Right hindlimb (tissue), 1 donor: ENCODE results near the gene POFUT2.
A peak's percentile ranks its signal among the peaks of the same experiment; 100 is the strongest.

Experiments used
- DNase-seq: peaks from one replicate; pipeline ENCODE4 v3.0.0-alpha.2; 2018

The POFUT2 gene

GRCh38 chr21:45281411-45282282 is 6.0 kb downstream of the POFUT2 start:
- DNase-seq: peak; percentile 80

GRCh38 chr21:45280969-45281368 is 6.7 kb downstream of the POFUT2 start:
- DNase-seq: no peak

GRCh38 chr21:45280178-45280821 is 7.4 kb downstream of the POFUT2 start:
- DNase-seq: no peak

DNA sequence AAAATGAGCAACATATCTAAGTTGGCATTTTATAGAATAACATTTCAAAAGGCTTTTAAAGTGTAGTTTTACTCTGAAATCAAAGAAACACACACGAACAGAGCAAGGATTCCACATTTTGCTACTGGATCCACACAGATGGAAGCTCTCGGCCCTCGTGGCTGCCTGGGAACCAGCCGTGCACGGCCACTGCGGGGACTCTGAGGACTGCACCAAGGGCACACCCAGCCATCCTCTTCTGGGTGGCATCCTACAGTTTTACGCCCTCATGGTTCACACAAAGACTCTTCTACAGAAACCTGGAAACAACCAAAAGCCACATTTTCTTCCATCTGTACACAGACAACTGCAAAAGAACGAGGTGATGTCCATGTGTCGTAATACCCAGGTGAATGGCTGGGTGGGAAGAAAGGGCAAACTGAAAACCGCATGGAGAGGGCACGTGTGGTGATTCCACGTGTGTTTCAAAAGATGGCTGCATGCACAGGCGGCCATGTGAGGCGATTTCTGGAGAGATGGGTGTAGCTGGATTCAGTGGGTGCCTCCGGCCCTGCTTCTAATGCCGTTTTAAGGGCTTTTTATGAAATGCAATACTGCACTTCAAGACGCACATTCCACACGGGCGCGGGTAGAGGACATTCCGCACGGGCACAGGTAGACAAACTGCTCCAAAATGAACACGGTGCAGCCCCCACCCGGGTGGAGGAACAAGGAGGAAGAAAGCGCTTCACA is 8.1 kb downstream of the POFUT2 start:
- no peak for DNase-seq

DNA sequence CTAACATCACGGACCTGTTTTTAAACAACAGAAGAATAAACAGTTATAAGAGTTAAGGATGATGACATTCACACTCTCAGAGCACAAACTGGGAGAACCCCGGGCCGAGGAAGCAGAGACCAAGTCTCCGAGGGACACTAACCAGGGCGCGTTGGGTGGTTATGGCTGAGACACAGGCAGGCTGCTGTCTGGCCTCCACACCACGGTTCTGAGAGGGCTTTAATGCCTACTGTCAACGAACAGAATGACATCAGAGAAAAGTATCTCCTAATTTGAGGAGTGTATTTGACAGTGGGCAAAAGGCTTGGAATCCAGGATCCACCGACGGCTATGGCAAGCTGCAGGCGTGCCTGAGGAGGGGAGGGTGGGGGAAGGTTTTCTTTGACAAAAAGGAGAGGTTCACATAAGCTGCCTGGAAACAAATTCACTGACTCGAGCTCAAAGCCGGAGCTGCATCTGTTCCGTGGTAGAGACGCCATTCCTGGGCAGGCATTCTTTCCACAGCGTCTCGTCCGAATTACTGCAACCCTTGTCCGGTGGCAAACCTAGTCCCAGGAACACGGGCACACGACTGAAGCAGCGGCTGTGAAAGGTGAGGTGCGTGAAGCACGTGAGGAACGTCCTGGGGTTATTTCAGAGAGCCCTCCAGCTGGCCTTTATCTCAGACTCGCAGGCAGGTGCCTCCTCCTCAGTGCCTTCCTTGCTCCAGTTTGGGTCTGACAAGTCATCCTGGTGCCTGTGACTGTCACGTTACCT is 9.4 kb downstream of the POFUT2 start:
- no peak for DNase-seq

DNA sequence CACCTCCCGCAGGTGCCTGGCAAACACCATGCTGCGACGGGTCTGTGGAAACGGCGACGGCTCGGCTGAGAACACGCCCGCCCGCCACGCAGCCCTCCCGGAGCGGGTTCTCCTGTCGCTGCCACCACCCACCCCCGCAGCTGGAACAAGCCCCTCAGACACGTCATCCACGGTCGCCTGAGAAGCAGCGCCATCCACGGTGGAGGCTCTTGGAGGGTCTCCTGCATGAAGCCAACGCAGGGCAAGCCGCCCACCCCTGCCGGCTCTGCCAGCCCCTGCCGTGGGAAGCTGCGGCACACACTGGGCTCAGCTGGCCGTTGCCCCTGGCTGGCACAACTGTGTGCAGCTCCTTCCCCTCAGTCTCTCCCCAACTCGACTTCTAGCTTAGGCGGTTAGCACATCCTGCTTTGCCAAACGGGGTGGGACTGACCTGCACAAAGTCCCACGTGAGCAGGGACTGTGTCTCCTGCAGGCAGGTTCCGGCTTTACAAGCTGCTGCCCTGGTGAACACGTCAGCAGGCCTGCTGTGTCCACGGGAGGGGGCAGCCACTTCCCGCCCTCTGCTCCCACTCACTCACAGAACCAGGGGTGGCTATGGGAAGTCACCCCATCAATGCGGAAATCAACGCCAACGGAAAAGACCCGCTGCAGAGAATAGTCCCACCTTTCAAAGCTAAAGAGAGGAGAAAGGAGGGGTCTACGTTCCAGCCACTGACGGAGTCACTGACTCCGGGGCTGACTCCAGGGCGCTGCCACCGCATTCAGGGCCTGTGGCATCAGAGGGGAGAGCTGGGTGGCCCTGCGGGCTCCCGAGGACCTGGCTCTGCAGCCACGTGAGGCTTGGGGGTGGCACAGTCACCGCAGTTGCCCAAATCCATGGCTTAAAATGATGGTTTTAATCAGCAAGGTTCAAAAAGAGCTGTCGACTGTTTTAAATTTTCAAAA is 10.3 kb downstream of the POFUT2 start:
- DNase-seq: peak; percentile 19

DNA sequence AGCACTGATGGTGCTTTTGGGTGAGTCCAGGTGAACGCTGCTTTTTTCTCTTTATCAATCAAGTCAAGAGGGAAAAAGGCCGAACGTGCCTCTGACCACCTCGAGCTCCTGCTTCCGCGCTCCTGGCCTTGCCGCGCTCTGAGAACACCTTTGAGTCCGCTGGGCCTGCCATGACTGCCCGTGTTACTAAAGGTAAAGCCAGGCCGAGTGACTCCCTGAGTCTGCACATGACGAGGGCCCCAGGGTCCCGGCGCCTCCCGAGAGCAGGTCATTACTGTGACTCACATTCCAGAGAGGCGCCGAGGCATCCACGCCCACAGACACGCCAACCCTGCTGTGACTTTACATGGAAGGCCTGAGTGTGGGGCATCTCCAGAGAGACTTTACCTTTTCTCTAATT is 11.1 kb downstream of the POFUT2 start:
- peak; percentile 14 for DNase-seq

DNA sequence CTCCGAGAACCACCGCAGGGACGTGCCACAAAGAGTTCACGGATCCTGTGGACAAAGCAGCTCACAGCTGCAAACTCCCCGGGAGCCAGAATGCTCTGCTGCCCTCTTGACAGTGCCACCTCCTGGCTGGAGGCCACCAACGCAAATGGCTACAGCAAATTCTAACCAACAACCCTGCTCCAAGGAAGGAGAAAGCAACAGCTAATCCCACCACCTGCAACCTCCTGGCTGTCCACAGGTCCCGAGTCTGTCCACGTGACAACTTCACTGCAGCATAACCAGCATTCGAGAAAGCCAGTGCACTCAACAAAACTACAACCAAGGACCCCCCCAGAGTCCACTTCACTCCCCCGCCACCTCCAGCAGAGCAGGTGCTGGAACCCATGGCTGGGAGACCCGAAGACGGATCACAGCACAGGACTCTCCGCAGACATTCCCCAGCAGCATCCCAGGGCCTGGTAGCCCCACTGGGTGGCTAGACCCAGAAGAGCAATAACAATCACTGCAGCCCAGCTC is 17.3 kb downstream of the POFUT2 start:
- no peak for DNase-seq

DNA sequence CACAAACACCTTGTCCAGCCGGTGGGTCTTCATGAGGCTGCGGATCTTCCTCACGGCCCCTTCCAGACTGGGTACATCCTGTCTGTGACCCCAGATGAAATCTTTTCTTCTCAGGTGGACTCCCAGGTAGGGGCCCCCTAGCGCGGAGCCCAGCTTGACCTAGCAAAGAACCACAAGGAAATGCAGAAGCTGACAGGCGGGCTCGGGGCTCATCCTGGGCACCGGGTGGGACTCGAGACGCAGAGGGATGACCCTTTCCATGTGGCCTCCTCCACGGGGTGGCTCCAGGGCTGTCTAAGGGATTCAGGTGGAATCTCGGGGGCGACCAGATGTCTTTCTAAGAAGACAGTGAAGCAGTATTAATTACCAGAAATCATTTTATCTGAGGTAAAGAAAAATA is 17.8 kb downstream of the POFUT2 start:
- DNase-seq: no peak

GRCh38 chr21:45267390-45267760 is 20.3 kb downstream of the POFUT2 start:
- DNase-seq: no peak

- DNase-seq: no peak
Observed at GRCh38 chr21:45266518-45267389, 20.9 kb downstream of the POFUT2 start.

DNA sequence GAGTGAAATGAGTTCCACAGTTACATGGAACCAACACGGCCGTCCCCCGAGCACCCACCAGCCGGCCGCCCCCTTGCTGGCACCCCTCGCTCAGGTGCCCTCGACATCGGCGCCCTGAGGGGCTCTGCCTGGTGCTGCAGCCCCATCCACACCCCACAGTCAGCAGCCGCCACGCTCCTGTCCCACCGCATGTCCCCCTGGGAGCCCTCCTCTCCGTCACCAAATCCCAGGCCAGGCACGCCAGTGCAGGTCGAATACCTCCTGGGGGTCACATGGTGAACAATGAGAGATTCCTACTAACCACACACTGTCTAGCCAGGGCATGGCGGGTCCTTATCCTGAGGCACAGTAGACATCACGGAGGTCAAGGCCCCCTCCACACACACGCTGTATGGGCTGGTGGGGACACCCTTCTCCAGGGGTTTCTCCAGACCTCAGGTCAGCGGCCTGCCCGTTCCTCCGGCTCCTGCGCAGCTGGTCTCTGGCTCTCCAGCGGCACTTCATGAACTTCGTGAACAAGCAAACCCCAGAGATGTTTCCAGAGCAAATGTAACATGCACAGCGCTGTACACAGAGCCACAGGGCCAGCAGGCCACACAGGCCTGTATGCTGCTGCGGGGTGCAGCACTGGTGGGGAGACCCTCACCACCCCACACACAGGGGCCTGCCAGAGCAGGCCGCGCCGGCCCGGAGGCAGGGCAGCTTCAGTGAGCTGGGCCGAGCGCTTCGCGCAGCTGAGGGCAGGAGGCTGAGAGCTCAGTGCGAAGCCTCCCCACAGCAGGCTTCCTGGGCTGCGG is 21.8 kb downstream of the POFUT2 start:
- DNase-seq: no peak

GRCh38 chr21:45264912-45265515 is 22.7 kb downstream of the POFUT2 start:
- DNase-seq: no peak

- DNase-seq: no peak
Observed at GRCh38 chr21:45264146-45264911, 23.4 kb downstream of the POFUT2 start.

GRCh38 chr21:45263534-45263933 is 24.2 kb downstream of the POFUT2 start:
- DNase-seq: no peak

DNA sequence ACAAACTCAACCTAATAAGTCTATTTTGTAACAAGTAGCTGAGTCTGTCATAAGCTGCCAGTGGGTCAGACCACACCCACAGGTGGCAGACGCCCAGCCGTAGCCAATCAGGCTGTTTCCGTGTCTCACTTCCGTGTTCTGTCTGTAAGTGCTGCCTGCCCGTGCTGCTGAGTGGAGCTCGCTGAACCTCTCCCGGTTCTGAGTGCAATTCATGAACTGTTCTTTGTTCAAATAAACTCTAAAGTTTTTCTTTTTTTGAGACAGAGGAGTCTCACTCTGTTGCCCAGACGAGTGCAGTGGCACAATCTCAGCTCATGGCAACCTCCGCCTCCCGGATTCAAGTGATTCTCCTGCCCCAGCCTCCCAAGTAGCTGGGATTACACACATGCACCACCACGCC is 25.1 kb downstream of the POFUT2 start:
- no peak for DNase-seq

- DNase-seq: no peak
Observed at GRCh38 chr21:45262041-45262581, 25.6 kb downstream of the POFUT2 start.

DNA sequence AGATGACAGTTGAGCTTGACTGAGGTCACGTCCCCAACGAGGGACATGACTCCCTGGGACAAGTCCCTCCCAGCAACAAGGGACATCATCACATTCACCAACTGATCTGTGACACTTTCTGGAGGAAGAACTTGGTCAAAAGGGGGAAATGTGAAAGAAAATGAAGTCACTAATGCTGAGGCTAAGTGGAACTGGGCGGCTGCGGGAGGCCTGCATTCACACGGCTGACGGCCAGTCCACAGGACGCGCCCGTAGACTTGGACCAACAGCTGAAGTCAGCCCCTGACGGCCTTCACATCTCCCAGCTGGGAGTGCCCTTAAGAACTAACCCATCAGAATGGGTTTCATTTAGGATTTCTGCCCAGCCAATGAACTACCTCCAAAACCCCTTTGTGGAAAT is 26.6 kb downstream of the POFUT2 start:
- DNase-seq: no peak
